ENCODE results near the gene HDGF. TPM values are rescaled to one million over a fixed set of nuclear protein-coding genes. Genes with fewer than 3 reads are reported as not detected.

HDGF gene
- total RNA-seq, 2 donors from 2014 or later = 93.5 to 118 TPM

GRCh38 chr1:156694690-156694962 is 56.8 kb downstream of the HDGF start:
- H3K27me3 ChIP-seq (replicated peaks; ENCODE audit: insufficient read depth) = peaks cover 10% of the 10 kb centered on the region
- TF ChIP-seq, protein P1, sequence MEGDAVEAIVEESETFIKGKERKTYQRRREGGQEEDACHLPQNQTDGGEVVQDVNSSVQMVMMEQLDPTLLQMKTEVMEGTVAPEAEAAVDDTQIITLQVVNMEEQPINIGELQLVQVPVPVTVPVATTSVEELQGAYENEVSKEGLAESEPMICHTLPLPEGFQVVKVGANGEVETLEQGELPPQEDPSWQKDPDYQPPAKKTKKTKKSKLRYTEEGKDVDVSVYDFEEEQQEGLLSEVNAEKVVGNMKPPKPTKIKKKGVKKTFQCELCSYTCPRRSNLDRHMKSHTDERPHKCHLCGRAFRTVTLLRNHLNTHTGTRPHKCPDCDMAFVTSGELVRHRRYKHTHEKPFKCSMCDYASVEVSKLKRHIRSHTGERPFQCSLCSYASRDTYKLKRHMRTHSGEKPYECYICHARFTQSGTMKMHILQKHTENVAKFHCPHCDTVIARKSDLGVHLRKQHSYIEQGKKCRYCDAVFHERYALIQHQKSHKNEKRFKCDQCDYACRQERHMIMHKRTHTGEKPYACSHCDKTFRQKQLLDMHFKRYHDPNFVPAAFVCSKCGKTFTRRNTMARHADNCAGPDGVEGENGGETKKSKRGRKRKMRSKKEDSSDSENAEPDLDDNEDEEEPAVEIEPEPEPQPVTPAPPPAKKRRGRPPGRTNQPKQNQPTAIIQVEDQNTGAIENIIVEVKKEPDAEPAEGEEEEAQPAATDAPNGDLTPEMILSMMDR (IDR thresholded peaks at IDR 0.05) = no peak
- ATAC-seq (ENCODE audit: insufficient number of reproducible peaks, low FRiP score, low read depth) = no peak

DNA sequence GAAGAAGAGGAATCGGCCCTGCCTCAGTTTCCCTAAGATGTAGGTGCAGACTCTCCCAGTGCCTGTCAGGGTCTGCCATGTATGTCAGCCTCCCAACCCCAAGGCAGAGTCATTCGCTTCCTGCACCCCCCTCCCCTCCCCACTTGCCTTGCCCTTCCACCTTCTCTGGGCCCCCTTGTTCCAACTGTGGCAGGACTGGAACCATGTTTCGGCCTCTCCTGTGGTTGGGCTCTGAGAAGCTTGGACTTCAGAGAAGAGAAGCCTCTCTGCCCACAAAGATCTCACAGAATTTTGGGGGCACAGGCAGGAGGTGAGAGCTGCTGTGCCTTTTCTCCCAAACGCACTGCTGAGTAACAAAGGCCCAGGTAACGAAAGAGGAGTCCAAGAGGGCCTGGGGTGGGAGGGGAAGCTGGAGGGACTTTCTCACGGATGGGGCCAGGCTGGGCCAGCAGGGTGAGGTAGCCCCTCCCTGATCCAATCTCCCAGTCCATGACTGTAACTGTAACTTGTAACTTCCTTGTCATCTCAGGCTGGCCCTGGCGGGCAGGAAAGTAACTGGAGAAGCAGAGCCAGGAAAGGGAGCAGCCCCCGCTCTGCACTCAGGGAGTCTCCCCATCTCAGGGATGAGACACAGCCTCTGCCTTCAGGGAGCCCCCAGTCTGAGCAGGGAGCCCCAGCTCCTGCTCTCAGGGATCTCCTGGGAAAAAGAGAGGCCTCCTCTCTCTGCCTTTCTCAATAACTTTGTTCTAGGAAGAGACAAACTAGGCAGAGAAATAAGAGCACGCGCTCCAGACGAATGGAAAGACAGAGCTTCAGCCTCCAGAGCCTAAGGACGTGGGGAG is 57.4 kb downstream of the HDGF start:
- DNase-seq (ENCODE audit: low spot score) (no peak), ATAC-seq (ENCODE audit: insufficient number of reproducible peaks, low FRiP score, low read depth) (no peak)
- no peak overlapping the region for H3K27ac ChIP-seq
- TF ChIP-seq, protein P1 (IDR thresholded peaks at IDR 0.05) = no peak
- H3K9me3 ChIP-seq = no peaks in the 10 kb centered on the region
- H3K4me1 ChIP-seq (ENCODE audit: control insufficient read depth in 1 of 2, low read depth in 2 of 2) = peaks cover 0 to 4% of the 10 kb centered on the region in 2 donors
- peaks cover 10% of the 10 kb centered on the region for H3K27me3 ChIP-seq (replicated peaks; ENCODE audit: insufficient read depth)
- no peaks in the 10 kb centered on the region for H3K36me3 ChIP-seq
- no peak overlapping the region for H3K4me3 ChIP-seq

More at GRCh38 chr1:156694690-156694962, 56.8 kb downstream of the HDGF start:
- Histone ChIP-seq H3K36me3 (no peaks in the 10 kb centered on the region), H3K27ac (no peak overlapping the region), H3K9me3 (no peaks in the 10 kb centered on the region), H3K4me3 (no peak overlapping the region), H3K4me1 (ENCODE audit: control insufficient read depth in 1 of 2, low read depth in 2 of 2) (peaks cover 0 to 4% of the 10 kb centered on the region in 2 donors)
- no peak for DNase-seq (ENCODE audit: low spot score)

- ATAC-seq (ENCODE audit: insufficient number of reproducible peaks, low FRiP score, low read depth) (no peak), DNase-seq (ENCODE audit: low spot score) (no peak)
- no peak overlapping the region for H3K4me3 ChIP-seq
- TF ChIP-seq, protein P1 (IDR thresholded peaks at IDR 0.05) = no peak
- H3K9me3 ChIP-seq = no peaks in the 10 kb centered on the region
- peaks cover 0 to 4% of the 10 kb centered on the region in 2 donors for H3K4me1 ChIP-seq (ENCODE audit: control insufficient read depth in 1 of 2, low read depth in 2 of 2)
- H3K27me3 ChIP-seq (replicated peaks; ENCODE audit: insufficient read depth) = peaks cover 10% of the 10 kb centered on the region
- H3K36me3 ChIP-seq = no peaks in the 10 kb centered on the region
- H3K27ac ChIP-seq = no peak overlapping the region
Measured at GRCh38 chr1:156692925-156693847, 58.3 kb downstream of the HDGF start.

DNA sequence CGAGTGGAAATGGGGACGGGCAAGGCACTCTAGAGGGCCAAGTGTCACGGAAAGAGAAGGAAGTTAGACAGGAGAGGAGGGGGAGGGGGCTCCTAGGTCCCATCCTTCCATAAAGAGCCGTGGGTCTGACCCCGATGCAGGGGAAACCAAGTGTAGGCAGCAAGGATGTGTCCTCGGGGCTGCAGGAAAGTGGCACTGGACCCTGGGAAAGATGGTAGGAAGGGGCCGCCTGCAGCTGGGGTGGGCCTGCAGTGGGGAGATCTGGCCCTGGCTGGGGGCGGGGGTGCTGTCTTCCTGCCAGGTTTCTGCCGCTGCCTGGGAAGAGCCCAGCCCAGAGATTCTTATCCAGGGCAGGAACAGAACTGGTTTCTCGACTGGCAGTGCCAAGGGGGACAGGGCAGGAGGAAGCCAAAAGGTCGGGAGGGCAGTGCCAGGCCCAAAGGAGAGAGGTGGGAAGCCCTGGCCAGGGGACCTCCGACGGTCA is 59.0 kb downstream of the HDGF start:
- no peak overlapping the region for H3K27ac ChIP-seq
- no peak for ATAC-seq (ENCODE audit: insufficient number of reproducible peaks, low FRiP score, low read depth)

More for the DNA sequence above, 59.0 kb downstream of the HDGF start:
- TF ChIP-seq, protein P1 (IDR thresholded peaks at IDR 0.05) = no peak
- no peak for DNase-seq (ENCODE audit: low spot score)
- Histone ChIP-seq H3K4me1 (ENCODE audit: control insufficient read depth in 1 of 2, low read depth in 2 of 2) (peaks cover 0 to 4% of the 10 kb centered on the region in 2 donors), H3K27me3 (replicated peaks; ENCODE audit: insufficient read depth) (peaks cover 10% of the 10 kb centered on the region), H3K4me3 (no peak overlapping the region), H3K9me3 (no peaks in the 10 kb centered on the region), H3K36me3 (no peaks in the 10 kb centered on the region)

Other genes starting within 250 kb of the HDGF start
- 1 to 10 TPM; 2.2 to 3.5 TPM for gene IQGAP3, start 179.1 kb downstream of the HDGF start, total RNA-seq
- not detected for gene TTC24, start 172.0 kb downstream of the HDGF start, total RNA-seq
- gene NAXE, start 159.9 kb downstream of the HDGF start, total RNA-seq = 10 to 100 TPM; 38.3 to 66.5 TPM
- gene GPATCH4, start 150.2 kb downstream of the HDGF start, total RNA-seq = 10 to 100 TPM in 1 of 2 donors, 1 to 10 TPM in 1; 8.1 to 69.3 TPM
- gene HAPLN2, start 132.3 kb downstream of the HDGF start, total RNA-seq = 1 to 10 TPM in 1 of 2 donors, not detected in 1; 1.2 TPM
- gene BCAN, start 109.6 kb downstream of the HDGF start, total RNA-seq = under 1 TPM; 0.54 to 0.99 TPM
- gene NES, start 74.3 kb downstream of the HDGF start, total RNA-seq = 10 to 100 TPM; 30.6 to 30.9 TPM
- gene CRABP2, start 46.1 kb downstream of the HDGF start, total RNA-seq = 1 to 10 TPM; 1.3 to 7.0 TPM
- gene METTL25B, start 23.2 kb downstream of the HDGF start, total RNA-seq = 10 to 100 TPM; 15.2 to 17.9 TPM
- gene ISG20L2, start 22.9 kb downstream of the HDGF start, total RNA-seq = 10 to 100 TPM; 15.0 to 19.8 TPM
- gene MRPL24, start 10.6 kb downstream of the HDGF start, total RNA-seq = 10 to 100 TPM; 22.6 to 35.6 TPM
- gene PRCC, start 15.9 kb upstream of the HDGF start, total RNA-seq = 10 to 100 TPM; 22.9 to 34.5 TPM
- gene SH2D2A, start 65.2 kb upstream of the HDGF start, total RNA-seq = 1 to 10 TPM in 1 of 2 donors, under 1 TPM in 1; 0.81 to 1.1 TPM
- gene INSRR, start 107.4 kb upstream of the HDGF start, total RNA-seq = not detected
- under 1 TPM; 0.42 to 0.81 TPM for gene NTRK1, start 109.2 kb upstream of the HDGF start, total RNA-seq
- gene PEAR1, start 142.0 kb upstream of the HDGF start, total RNA-seq = 10 to 100 TPM; 31.0 to 34.9 TPM
- not detected for gene LRRC71, start 169.0 kb upstream of the HDGF start, total RNA-seq